Measurements from ENCODE around the gene SMARCAL1. TPM values are rescaled to one million over a fixed set of nuclear protein-coding genes. Genes with fewer than 3 reads are reported as not detected.
A peak's percentile ranks its signal among the peaks of the same experiment; 100 is the strongest.

Gene SMARCAL1
- total RNA-seq, 1 donor from 2014 or later: 6.5 TPM

DNA sequence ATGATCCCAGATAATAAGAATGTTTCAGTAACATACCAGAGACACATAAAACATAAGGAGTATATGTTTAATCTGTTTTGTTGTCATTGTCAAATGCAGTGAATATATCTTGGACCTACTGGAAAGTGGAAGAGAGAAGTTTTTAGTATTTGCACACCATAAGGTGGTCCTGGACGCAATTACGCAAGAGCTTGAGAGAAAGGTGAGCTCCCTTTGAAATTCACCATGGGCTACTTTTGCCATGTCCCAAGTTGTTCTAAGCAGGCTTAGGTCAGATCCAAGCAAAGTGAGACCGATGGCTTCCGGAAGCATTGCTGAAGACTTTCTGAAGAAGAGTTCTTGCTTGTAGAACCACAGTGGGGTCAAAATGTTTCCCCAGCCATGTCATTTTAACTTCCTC, 55.6 kb downstream of the SMARCAL1 start:
- no peak for DNase-seq (ENCODE audit: low spot score)
- no peak for ATAC-seq

DNA sequence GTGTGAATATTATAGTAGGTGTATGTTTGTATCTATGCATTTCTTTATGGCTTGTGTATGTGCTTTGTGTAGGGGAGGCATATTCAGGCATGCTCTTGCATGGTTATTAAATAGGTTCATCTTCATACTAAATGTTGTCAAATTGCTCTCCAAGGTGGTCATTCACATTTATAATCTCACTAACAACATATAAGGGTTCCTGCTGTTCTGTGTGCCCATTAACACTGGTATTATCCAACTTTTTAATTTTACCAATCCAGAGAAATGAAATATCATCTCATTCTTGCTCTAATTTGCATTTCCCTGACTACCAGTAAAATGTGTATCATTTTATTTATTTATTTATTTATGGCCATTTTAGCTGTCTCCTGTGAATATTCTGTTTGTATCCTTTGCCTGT, 57.4 kb downstream of the SMARCAL1 start:
- DNase-seq (ENCODE audit: low spot score): no peak
- no peak for ATAC-seq

- ATAC-seq: no peak
- DNase-seq (ENCODE audit: low spot score): no peak
Observed at GRCh38 chr2:216473187-216473586, 60.9 kb downstream of the SMARCAL1 start.

DNA sequence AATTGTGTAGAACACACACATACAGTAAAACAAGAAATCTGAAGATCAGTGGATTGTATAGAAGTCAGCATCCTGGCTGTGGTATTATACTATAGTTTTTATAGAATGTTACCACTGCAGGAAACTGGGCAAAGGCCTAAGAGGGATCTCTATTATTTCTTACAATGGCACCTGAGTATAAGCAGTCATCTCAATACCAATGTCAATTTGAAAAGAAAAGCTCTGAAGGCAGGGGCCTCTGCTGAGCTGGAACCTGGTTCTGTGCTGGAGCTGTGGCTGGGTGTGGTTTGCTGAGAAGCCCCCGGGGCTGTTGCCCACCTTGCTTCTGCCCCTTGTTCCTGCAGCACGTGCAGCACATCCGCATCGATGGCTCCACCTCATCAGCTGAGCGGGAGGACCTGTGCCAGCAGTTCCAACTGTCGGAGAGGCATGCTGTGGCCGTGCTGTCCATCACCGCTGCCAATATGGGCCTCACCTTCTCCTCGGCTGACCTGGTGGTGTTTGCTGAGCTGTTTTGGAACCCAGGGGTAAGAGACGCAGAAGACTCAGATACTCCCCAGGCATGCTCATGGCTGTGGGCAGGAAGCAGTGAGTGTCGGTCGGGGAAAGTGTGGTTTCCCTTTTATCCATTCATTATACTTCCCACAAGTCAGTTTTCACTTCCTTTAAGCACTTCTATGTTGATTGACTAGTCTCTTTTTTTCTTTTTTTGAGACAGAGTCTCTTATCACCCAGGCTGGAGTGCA, 62.8 kb downstream of the SMARCAL1 start:
- ATAC-seq: no peak
- DNase-seq (ENCODE audit: low spot score): no peak

DNA sequence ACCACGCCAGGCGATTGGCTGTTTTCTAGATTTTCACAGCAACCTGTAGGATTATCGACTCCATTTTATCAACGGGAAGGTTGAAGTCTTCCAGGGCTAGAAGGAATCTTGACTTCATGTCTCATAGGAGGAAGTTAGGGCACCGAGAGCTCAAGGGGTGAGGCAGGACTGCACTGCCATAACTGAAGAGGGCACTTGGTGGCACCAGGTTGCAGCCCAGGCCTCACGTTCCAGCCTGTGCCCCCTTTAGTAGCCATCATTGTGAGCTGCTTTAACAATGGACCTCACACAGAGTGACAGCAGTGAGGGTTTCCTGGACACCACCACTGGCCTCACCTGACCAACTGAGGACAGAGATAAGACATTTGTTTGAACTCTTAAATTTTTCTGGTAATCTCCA, 63.5 kb downstream of the SMARCAL1 start:
- DNase-seq (ENCODE audit: low spot score) (no peak), ATAC-seq (no peak)

- no peak for ATAC-seq
- no peak for DNase-seq (ENCODE audit: low spot score)
Observed at GRCh38 chr2:216477283-216478035, 65.2 kb downstream of the SMARCAL1 start.

GRCh38 chr2:216478151-216478550, 65.9 kb downstream of the SMARCAL1 start:
- DNase-seq (ENCODE audit: low spot score) (no peak), ATAC-seq (no peak)

GRCh38 chr2:216478791-216479190, 66.5 kb downstream of the SMARCAL1 start:
- ATAC-seq: no peak
- no peak for DNase-seq (ENCODE audit: low spot score)

DNA sequence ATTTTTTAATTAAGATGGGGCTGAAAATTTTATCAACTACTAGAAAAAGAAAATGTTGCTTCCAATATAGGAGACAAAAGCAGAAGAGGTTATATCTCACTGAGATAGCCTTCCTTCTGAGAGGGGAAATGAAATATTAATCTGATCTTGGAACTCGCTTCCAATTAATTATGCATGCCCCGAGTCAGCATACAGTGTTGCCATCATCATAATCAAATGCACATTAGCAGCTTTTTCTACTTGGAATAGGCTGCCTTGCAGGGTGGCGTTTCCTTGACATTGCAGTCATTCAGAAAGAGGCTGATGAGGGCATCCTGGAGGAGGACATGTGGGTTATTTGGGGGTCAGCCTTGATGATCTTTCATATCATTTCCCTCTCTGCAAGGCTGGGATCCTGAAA, 67.9 kb downstream of the SMARCAL1 start:
- no peak for DNase-seq (ENCODE audit: low spot score)
- no peak for ATAC-seq

DNA sequence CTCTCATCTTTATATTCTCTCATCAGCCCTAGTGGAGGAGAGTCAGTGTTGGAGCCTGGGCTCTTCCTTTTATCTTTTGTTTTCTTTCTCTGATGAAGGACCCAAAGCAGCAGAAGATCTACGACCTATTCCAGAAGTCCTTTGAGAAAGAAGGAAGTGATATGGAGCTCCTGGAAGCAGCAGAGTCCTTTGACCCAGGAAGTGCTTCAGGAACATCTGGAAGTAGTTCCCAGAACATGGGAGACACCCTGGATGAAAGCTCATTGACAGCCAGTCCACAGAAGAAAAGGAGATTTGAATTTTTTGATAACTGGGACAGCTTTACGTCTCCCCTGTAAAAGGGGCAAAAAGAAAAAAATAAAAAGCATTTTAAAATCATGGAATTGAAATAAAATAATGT, 70.4 kb downstream of the SMARCAL1 start:
- DNase-seq (ENCODE audit: low spot score): no peak
- ATAC-seq: no peak

DNA sequence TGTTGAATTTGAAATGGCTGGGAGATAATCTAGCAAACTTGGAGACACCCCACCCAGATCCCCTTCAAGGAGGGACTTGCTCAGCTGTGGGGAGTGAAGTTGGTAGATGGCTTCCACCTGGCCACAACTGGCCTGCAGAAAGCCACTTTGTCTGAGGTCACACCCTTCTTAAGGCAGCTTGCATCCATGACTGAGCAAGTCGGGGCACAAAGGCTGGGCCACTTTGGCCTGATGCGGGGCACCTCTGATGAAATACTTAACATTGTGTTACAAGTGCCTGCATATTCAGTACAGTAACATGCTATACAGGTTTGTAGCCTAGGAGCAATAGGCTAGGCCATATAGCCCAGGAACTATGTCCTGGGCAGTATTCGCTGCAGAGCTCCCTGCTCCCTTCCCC, 73.0 kb downstream of the SMARCAL1 start:
- DNase-seq (ENCODE audit: low spot score) (no peak), ATAC-seq (no peak)

- DNase-seq (ENCODE audit: low spot score) (no peak), ATAC-seq (no peak)
Observed at GRCh38 chr2:216485745-216486144, 73.5 kb downstream of the SMARCAL1 start.

DNA sequence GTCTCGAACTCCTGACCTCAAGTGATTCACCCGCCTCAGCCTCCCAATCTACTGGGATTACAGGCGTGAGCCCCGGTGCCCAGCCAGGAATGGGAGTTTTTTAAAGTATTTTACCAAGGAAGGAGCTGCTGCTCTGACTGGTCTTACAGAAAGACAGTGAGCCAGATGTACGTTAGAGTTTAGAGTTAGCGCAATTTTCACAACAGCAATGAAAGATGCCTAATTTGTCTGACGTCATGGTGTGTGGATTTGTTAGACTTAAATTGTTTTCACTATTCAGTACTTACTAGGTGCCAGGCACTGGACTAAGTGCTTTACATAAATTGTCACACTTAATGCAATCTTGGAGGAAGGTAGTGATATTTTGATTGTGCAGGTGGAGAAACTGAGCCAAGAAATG, 74.0 kb downstream of the SMARCAL1 start:
- ATAC-seq: no peak

DNA sequence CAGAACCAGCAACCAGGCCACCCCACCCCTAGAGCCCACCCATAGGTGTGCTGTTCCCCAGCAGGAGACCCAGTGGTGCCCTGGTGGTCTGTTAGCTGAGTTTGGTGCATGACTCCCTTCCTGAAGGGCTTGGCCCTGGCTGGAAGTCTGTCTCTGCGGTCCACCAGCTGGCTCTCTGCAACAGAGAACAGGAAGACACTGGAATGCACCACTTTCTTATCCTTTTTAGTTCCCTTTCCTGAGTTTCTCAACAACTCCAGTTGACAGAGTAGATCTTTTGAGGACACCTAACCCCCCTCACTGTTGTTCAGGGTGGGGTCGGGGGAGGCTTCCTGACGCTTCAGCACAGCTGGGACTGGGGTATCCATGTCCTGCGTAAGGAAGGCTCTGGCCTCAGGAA, 74.4 kb downstream of the SMARCAL1 start:
- no peak for DNase-seq (ENCODE audit: low spot score)
- peak; percentile 17 for ATAC-seq

More for the DNA sequence above, 74.0 kb downstream of the SMARCAL1 start:
- no peak for DNase-seq (ENCODE audit: low spot score)

GRCh38 chr2:216490061-216490460, 77.8 kb downstream of the SMARCAL1 start:
- ATAC-seq: no peak

DNA sequence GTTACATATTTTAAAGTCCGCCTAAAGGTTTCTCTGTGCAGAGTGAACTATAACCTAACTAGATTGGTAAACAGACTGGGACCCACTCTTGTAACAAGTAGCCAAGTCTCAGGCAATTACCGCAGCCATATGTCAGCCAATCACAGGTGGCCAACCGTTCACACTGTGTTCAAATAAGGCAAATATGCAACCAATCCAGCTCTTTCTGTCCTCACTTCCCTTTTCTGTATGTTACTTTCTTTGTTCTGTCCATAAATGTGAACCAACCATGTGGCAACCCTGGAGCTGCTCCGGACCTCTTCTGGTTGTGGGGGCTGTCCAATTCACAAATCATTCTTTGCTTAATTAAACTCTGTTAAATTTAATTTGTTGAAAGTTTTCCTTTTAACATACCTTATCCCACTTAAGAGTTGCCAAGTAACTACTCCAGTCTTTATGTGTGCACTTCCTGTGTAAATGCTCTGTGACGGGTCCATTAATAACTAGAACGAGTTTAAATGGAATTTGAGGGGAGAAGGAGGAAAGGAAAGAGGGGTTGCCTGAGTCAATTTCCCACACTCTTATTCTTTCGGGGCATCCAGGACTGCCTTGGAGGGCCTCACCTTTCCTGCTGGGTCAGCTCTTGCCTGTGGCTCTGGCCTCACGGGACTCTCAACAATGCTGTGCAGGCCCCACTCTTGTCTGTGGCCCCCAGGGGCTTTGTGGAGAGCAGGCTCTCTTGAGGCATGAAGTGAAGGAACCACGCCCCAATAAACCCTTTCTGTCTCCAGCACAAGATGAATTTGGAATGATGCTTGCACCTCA, 79.7 kb downstream of the SMARCAL1 start:
- no peak for ATAC-seq

More at GRCh38 chr2:216490061-216490460, 77.8 kb downstream of the SMARCAL1 start:
- DNase-seq (ENCODE audit: low spot score): no peak

DNA sequence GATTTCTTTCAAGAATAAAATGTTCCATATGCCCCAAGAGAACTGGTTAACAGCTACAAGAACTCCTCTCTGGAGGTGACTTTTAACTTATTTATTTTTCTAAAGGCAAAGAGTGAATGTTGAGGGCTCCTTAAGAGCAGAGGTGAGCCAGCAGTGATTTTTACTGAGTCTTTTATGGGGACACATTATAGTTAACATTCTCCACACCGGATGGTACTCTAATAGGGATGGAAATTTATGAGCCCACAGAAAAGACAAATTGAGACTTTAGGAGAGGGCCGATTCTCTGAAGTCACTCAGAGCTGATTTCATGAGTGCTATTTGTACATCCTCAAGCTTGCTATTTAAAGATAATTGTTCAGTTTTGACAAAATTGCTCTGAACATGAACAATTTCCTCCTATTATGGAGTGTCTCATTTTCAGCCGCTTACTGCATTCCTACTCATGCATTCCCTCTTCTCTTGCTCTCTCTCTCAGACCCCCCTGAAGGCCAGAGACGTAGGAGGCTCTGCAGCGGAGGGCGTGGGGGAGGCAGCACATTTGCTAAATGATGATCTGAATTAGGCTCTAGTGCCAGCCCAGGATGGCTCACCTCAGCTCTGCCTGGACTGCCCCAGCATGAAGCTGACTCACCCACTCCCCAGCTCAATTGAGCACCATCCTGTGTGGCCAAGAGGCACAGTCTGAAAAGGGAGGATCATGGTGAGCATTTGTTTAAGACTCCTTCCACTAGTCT, 80.5 kb downstream of the SMARCAL1 start:
- ATAC-seq (no peak), DNase-seq (ENCODE audit: low spot score) (no peak)

More for the DNA sequence above, 79.7 kb downstream of the SMARCAL1 start:
- DNase-seq (ENCODE audit: low spot score): no peak

GRCh38 chr2:216493334-216493685, 81.0 kb downstream of the SMARCAL1 start:
- DNase-seq (ENCODE audit: low spot score) (no peak), ATAC-seq (no peak)

GRCh38 chr2:216495656-216496055, 83.4 kb downstream of the SMARCAL1 start:
- DNase-seq (ENCODE audit: low spot score) (no peak), ATAC-seq (no peak)

GRCh38 chr2:216497382-216498069, 85.2 kb downstream of the SMARCAL1 start:
- no peak for DNase-seq (ENCODE audit: low spot score)
- ATAC-seq: no peak

- ATAC-seq (no peak), DNase-seq (ENCODE audit: low spot score) (no peak)
Observed at GRCh38 chr2:216498070-216498378, 85.7 kb downstream of the SMARCAL1 start.
